HEK293 (cell line): ENCODE measurements around the gene DTL.
A peak's percentile ranks its signal among the peaks of the same experiment; 100 is the strongest.

ENCODE experiments used
- GFI1B ChIP-seq: fragments of 450-650 bp; formaldehyde crosslinking; IDR thresholded peaks from 2 replicates; pipeline ENCODE4 v1.5.1; 2016; ENCODE audit warnings: missing biosample characterization, missing genetic modification characterization
- INSM2 ChIP-seq: fragments of 450-650 bp; formaldehyde crosslinking; IDR thresholded peaks from 2 replicates; pipeline ENCODE4 v1.5.1; 2016; ENCODE audit warnings: missing biosample characterization, missing genetic modification characterization
- OSR2 ChIP-seq: fragments of 450-650 bp; formaldehyde crosslinking; IDR thresholded peaks from 2 replicates; pipeline ENCODE4 v1.5.1; 2016; ENCODE audit warnings: missing biosample characterization, missing genetic modification characterization
- PRDM2 ChIP-seq: fragments of 450-650 bp; formaldehyde crosslinking; IDR thresholded peaks from 2 replicates; pipeline ENCODE4 v1.5.1; 2016; ENCODE audit warnings: missing biosample characterization, missing genetic modification characterization, borderline replicate concordance
- ZBTB11 ChIP-seq: fragments of 450-650 bp; formaldehyde crosslinking; conservative IDR thresholded peaks from 2 replicates; pipeline ENCODE4 v1.5.1; 2016; ENCODE audit warnings: low read depth, missing biosample characterization, missing genetic modification characterization
- ZBTB20 ChIP-seq: fragments of 450-650 bp; formaldehyde crosslinking; IDR thresholded peaks from 2 replicates; pipeline ENCODE4 v1.5.1; 2016; ENCODE audit warnings: missing biosample characterization, missing genetic modification characterization
- ZIC2 ChIP-seq: fragments of 450-650 bp; formaldehyde crosslinking; IDR thresholded peaks from 2 replicates; pipeline ENCODE4 v1.5.1; 2016; ENCODE audit warnings: missing biosample characterization, missing genetic modification characterization
- ZNF184 ChIP-seq: fragments of 450-650 bp; IDR thresholded peaks from 2 replicates; pipeline ENCODE4 v1.5.1; 2018; ENCODE audit warnings: missing biosample characterization, mild to moderate bottlenecking, missing genetic modification characterization
- ZNF274 ChIP-seq, 2 experiments: fragments of 200-500 bp in 1 of 2; fragments of 450-650 bp in 1 of 2; sonication (Bioruptor generic) in 1 of 2; formaldehyde crosslinking in 1 of 2; IDR thresholded peaks; 2 replicates each; pipeline versions ENCODE4 v1.5.1 to v1.6.1; 2014 to 2016; ENCODE audit warnings: borderline replicate concordance in 1 of 2, inconsistent platforms in 1 of 2, low read length in 1 of 2, missing biosample characterization in 1 of 2, missing genetic modification characterization in 1 of 2
- ZNF302 ChIP-seq: fragments of 450-650 bp; formaldehyde crosslinking; IDR thresholded peaks from 2 replicates; pipeline ENCODE4 v1.5.1; 2016; ENCODE audit warnings: missing biosample characterization, missing genetic modification characterization, low read depth
- ZNF416 ChIP-seq: fragments of 450-650 bp; formaldehyde crosslinking; IDR thresholded peaks from 2 replicates; pipeline ENCODE4 v1.5.1; 2016; ENCODE audit warnings: missing biosample characterization, missing genetic modification characterization
- ZNF449 ChIP-seq: fragments of 450-650 bp; formaldehyde crosslinking; IDR thresholded peaks from 2 replicates; pipeline ENCODE4 v1.5.1; 2017; ENCODE audit warnings: missing biosample characterization, mild to moderate bottlenecking, missing genetic modification characterization, moderate library complexity
- ZNF501 ChIP-seq: fragments of 450-650 bp; formaldehyde crosslinking; IDR thresholded peaks from 2 replicates; pipeline ENCODE4 v1.5.1; 2016; ENCODE audit warnings: missing biosample characterization, missing genetic modification characterization
- ZNF521 ChIP-seq: fragments of 450-650 bp; formaldehyde crosslinking; IDR thresholded peaks from 2 replicates; pipeline ENCODE4 v1.5.1; 2017; ENCODE audit warnings: missing biosample characterization, mild to moderate bottlenecking, missing genetic modification characterization
- ZNF548 ChIP-seq: fragments of 450-650 bp; formaldehyde crosslinking; IDR thresholded peaks from 2 replicates; pipeline ENCODE4 v1.5.1; 2016; ENCODE audit warnings: missing biosample characterization, missing genetic modification characterization
- ZNF658 ChIP-seq: fragments of 450-650 bp; formaldehyde crosslinking; IDR thresholded peaks from 2 replicates; pipeline ENCODE4; 2016; ENCODE audit warnings: missing biosample characterization, missing genetic modification characterization
- ZNF670 ChIP-seq: fragments of 450-650 bp; formaldehyde crosslinking; IDR thresholded peaks from 2 replicates; pipeline ENCODE4 v1.5.1; 2016; ENCODE audit warnings: missing biosample characterization, missing genetic modification characterization, low read depth
- ZNF747 ChIP-seq: fragments of 450-650 bp; formaldehyde crosslinking; IDR thresholded peaks from 2 replicates; pipeline ENCODE4 v1.5.1; 2016; ENCODE audit warnings: missing biosample characterization, missing genetic modification characterization
- ZNF837 ChIP-seq: fragments of 450-650 bp; formaldehyde crosslinking; IDR thresholded peaks from 2 replicates; pipeline ENCODE4 v1.5.1; 2016; ENCODE audit warnings: missing biosample characterization, missing genetic modification characterization
- ZSCAN23 ChIP-seq: fragments of 450-650 bp; formaldehyde crosslinking; IDR thresholded peaks from 2 replicates; pipeline ENCODE4 v1.5.1; 2016; ENCODE audit warnings: missing biosample characterization, missing genetic modification characterization
- TF ChIP-seq, protein P1 (sequence below): fragments of 450-650 bp; formaldehyde crosslinking; IDR thresholded peaks from 2 replicates; pipeline ENCODE4 v1.5.1; 2016; ENCODE audit warnings: missing biosample characterization, missing genetic modification characterization
- TF ChIP-seq, protein P2 (sequence below): fragments of 450-650 bp; formaldehyde crosslinking; IDR thresholded peaks from 2 replicates; pipeline ENCODE4 v1.5.1; 2016; ENCODE audit warnings: missing biosample characterization, missing genetic modification characterization

DTL gene

GRCh38 chr1:212030936-212031528 lies 4.5 kb upstream of the DTL start (continued):
- TF ChIP-seq OSR2 (tag by site-specific recombination): 0 out of 2 replicates have a peak, but pooled peaks have one; percentile 7
- TF ChIP-seq ZNF302 (tag by site-specific recombination): no peak
- no peak for TF ChIP-seq ZNF747 (tag by site-specific recombination)
- no peak for TF ChIP-seq ZNF416 (tag by site-specific recombination)
- TF ChIP-seq, protein P1, sequence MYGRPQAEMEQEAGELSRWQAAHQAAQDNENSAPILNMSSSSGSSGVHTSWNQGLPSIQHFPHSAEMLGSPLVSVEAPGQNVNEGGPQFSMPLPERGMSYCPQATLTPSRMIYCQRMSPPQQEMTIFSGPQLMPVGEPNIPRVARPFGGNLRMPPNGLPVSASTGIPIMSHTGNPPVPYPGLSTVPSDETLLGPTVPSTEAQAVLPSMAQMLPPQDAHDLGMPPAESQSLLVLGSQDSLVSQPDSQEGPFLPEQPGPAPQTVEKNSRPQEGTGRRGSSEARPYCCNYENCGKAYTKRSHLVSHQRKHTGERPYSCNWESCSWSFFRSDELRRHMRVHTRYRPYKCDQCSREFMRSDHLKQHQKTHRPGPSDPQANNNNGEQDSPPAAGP (tag by site-specific recombination): 0 out of 2 replicates have a peak, but pooled peaks have one; percentile 27
- TF ChIP-seq INSM2 (tag by site-specific recombination): no peak
- TF ChIP-seq GFI1B (tag by site-specific recombination): no peak
- no peak for TF ChIP-seq ZNF548 (tag by site-specific recombination)
- no peak for TF ChIP-seq ZIC2 (tag by site-specific recombination)
- TF ChIP-seq PRDM2: no peak
- TF ChIP-seq, protein P2, sequence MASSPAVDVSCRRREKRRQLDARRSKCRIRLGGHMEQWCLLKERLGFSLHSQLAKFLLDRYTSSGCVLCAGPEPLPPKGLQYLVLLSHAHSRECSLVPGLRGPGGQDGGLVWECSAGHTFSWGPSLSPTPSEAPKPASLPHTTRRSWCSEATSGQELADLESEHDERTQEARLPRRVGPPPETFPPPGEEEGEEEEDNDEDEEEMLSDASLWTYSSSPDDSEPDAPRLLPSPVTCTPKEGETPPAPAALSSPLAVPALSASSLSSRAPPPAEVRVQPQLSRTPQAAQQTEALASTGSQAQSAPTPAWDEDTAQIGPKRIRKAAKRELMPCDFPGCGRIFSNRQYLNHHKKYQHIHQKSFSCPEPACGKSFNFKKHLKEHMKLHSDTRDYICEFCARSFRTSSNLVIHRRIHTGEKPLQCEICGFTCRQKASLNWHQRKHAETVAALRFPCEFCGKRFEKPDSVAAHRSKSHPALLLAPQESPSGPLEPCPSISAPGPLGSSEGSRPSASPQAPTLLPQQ (tag by site-specific recombination): peak; percentile 59
- TF ChIP-seq ZNF837 (tag by site-specific recombination): no peak
- no peak for TF ChIP-seq ZNF658 (tag by site-specific recombination)
- TF ChIP-seq ZBTB20 (tag by site-specific recombination): no peak
- TF ChIP-seq ZNF274 (IDR thresholded peaks at IDR 0.05; ENCODE audit: low read length): no peak
- no peak for TF ChIP-seq ZNF274 (tag by site-specific recombination; IDR thresholded peaks at IDR 0.05; ENCODE audit: borderline replicate concordance)
- TF ChIP-seq ZSCAN23 (tag by site-specific recombination): 0 out of 2 replicates have a peak, but pooled peaks have one; percentile 23
- TF ChIP-seq ZNF501 (tag by site-specific recombination): no peak
- TF ChIP-seq ZNF670 (tag by site-specific recombination): no peak
- TF ChIP-seq ZBTB11 (tag by site-specific recombination): no peak
- TF ChIP-seq ZNF184 (tag by site-specific recombination): peak; percentile 55; the same call in 1 of the 2 replicates
- no peak for TF ChIP-seq ZNF521 (tag by site-specific recombination)
- no peak for TF ChIP-seq ZNF449 (tag by site-specific recombination)
